GM12878 (cell line): Measurements from ENCODE around the gene WNK2. TPM values are rescaled to one million over a fixed set of nuclear protein-coding genes. Genes with fewer than 3 reads are reported as not detected.

Experiments
- BACH1 ChIP-seq: fragments of 450-650 bp; IDR thresholded peaks from 2 replicates; pipeline ENCODE4 v1.6.1; 2017; ENCODE audit warnings: mild to moderate bottlenecking, borderline replicate concordance
- HDAC2 ChIP-seq: fragments of 200-600 bp; sonication (generic); IDR thresholded peaks from 2 replicates; pipeline ENCODE4 v1.6.1; 2017
- IRF4 ChIP-seq: IDR thresholded peaks from 2 replicates; pipeline ENCODE4 v1.6.1; 2011; ENCODE audit warnings: low read depth, low read length
- KAT2A ChIP-seq: conservative IDR thresholded peaks from 2 replicates; pipeline ENCODE4 v1.6.1; 2011; ENCODE audit warnings: low read depth, low read length; ENCODE audit not compliant: control insufficient read depth
- MEF2A ChIP-seq: IDR thresholded peaks from 2 replicates; pipeline ENCODE4 v1.6.1; 2011; ENCODE audit warnings: low read depth, mild to moderate bottlenecking, low read length, moderate library complexity; ENCODE audit not compliant: insufficient read depth
- PML ChIP-seq: IDR thresholded peaks from 2 replicates; pipeline ENCODE4 v1.6.1; 2012; ENCODE audit warnings: low read length, inconsistent platforms
- USF2 ChIP-seq: IDR thresholded peaks from 2 replicates; pipeline ENCODE4 v1.6.1; 2011; ENCODE audit warnings: low read depth, low read length, improper control_type of control experiment, borderline replicate concordance
- polyA plus RNA-seq, 11 experiments: library from polyadenylated mRNA; depleted of rRNA in 4 of 11; unstranded in 6 of 11; stranded (reverse) in 5 of 11; fragments of >200 nt; fragmentation: Nextera tagmentation in 4 of 11; fragmentation: Illumina TruSeq in 1 of 11; extraction: Ambion mirVana in 4 of 11; extraction: Trizol in 1 of 11; gene quantifications; 1 replicate in 1 of 11; 2 replicates in 10 of 11; pipeline versions ENCODE4 v1.2.1 to v1.2.3, GENCODE V29; 2011 to 2016; ENCODE audit warnings: inconsistent platforms in 2 of 11, missing spikeins in 2 of 11, low read depth in 1 of 11
- total RNA-seq, 4 experiments: library from RNA; depleted of rRNA in 3 of 4; stranded (reverse); fragments of >200 nt in 3 of 4; fragmentation: Illumina TruSeq in 1 of 4; extraction: Trizol in 1 of 4; gene quantifications; 2 replicates each; pipeline versions ENCODE4 v1.2.1 to v1.2.3, GENCODE V29; 2013 to 2021
- TF ChIP-seq, protein P1 (sequence below), 3 experiments: IDR thresholded peaks in 2 of 3; conservative IDR thresholded peaks in 1 of 3; 2 replicates each; pipeline ENCODE4 v1.5.1; 2011; ENCODE audit warnings: low read depth in 3 of 3, low read length in 3 of 3, mild to moderate bottlenecking in 3 of 3, control low read depth in 2 of 3, moderate library complexity in 2 of 3, inconsistent platforms in 1 of 3, mixed read lengths in 1 of 3; ENCODE audit not compliant: control insufficient read depth in 2 of 3, insufficient read depth in 1 of 3; ENCODE audit errors: extremely low read depth in 1 of 3
- TF ChIP-seq, protein P2 (sequence below): fragments of 450-650 bp; IDR thresholded peaks from 2 replicates; pipeline ENCODE4 v1.6.1; 2016; ENCODE audit warnings: mild to moderate bottlenecking

The WNK2 gene
- total and polyA plus RNA-seq, 10 of the 15 experiments (the other 5 are each of a cell fraction or from before 2014, with no cell fraction given): 0.15 TPM; not detected in 9

GRCh38 chr9:93198838-93199625 is 15.1 kb downstream of the WNK2 start (continued):
- TF ChIP-seq PML (no peak), BACH1 (no peak), MEF2A (no peak), USF2 (no peak), KAT2A (no peak), IRF4 (no peak), HDAC2 (no peak)
- TF ChIP-seq, protein P1, sequence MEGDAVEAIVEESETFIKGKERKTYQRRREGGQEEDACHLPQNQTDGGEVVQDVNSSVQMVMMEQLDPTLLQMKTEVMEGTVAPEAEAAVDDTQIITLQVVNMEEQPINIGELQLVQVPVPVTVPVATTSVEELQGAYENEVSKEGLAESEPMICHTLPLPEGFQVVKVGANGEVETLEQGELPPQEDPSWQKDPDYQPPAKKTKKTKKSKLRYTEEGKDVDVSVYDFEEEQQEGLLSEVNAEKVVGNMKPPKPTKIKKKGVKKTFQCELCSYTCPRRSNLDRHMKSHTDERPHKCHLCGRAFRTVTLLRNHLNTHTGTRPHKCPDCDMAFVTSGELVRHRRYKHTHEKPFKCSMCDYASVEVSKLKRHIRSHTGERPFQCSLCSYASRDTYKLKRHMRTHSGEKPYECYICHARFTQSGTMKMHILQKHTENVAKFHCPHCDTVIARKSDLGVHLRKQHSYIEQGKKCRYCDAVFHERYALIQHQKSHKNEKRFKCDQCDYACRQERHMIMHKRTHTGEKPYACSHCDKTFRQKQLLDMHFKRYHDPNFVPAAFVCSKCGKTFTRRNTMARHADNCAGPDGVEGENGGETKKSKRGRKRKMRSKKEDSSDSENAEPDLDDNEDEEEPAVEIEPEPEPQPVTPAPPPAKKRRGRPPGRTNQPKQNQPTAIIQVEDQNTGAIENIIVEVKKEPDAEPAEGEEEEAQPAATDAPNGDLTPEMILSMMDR (IDR thresholded peaks at IDR 0.05 in 2 of 3, conservative IDR thresholded peaks at IDR 0.05 in 1 of 3; ENCODE audit: control insufficient read depth in 2 of 3, extremely low read depth in 1 of 3, insufficient read depth in 1 of 3, low read depth in 3 of 3, low read length in 3 of 3): no peak
- TF ChIP-seq, protein P2, sequence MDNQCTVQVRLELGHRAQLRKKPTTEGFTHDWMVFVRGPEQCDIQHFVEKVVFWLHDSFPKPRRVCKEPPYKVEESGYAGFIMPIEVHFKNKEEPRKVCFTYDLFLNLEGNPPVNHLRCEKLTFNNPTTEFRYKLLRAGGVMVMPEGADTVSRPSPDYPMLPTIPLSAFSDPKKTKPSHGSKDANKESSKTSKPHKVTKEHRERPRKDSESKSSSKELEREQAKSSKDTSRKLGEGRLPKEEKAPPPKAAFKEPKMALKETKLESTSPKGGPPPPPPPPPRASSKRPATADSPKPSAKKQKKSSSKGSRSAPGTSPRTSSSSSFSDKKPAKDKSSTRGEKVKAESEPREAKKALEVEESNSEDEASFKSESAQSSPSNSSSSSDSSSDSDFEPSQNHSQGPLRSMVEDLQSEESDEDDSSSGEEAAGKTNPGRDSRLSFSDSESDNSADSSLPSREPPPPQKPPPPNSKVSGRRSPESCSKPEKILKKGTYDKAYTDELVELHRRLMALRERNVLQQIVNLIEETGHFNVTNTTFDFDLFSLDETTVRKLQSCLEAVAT: no peak
